GM13976 (cell line): Measurements from ENCODE around the gene PAFAH2.

Source experiments
- DNase-seq: peaks from one replicate; pipeline ENCODE4 v3.0.0; 2012; ENCODE audit warnings: low spot score
- in situ Hi-C: fragments of 300-500 bp; cut with MboI; formaldehyde crosslinking; loops from one replicate; pipeline ENCODE4 v1.12.0; 2022; ENCODE audit warnings: low sequenced_read_pairs, mixed read lengths, inconsistent platforms; ENCODE audit not compliant: unreplicated experiment
- TF ChIP-seq, protein P1 (sequence below): IDR thresholded peaks from 2 replicates; pipeline ENCODE4 v1.5.1; 2012; ENCODE audit warnings: borderline replicate concordance, mild to moderate bottlenecking; ENCODE audit not compliant: insufficient read depth; ENCODE audit errors: extremely low read depth, missing control alignments, control extremely low read depth

The PAFAH2 gene

DNA sequence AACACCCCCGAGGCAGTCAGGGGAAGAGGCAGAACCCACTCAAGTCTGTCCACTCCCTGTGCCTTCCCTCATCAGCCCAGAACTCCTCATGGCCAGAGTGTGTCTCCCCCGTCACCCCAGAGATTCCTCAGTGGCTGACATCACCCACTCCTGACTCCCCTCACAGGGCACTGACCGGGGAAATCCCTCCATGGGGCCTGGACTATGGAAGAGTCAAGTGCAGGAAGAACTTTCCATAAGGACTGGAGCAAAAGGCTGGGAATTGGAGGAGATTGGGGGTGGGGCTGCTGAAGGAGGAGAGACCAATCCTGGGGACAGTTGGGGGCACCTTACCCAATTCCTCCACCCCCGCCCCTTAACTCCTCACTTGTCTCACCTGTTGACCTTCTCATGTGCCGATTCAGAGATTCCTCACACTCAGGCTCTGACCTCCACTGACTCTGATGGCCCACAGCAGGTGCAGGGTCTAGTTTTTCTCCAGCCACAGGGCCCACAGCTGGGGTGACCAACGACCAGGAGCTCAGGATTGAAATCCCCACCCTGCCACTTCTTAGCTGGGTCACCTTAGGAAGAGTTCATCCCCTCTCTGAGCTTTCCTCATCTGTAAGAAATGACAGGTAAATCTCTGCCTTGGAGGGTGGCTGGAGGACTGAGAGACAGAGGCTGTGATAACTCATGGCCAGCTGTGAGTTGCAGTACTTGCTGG is 23.2 kb upstream of the PAFAH2 start:
- TF ChIP-seq, protein P1, sequence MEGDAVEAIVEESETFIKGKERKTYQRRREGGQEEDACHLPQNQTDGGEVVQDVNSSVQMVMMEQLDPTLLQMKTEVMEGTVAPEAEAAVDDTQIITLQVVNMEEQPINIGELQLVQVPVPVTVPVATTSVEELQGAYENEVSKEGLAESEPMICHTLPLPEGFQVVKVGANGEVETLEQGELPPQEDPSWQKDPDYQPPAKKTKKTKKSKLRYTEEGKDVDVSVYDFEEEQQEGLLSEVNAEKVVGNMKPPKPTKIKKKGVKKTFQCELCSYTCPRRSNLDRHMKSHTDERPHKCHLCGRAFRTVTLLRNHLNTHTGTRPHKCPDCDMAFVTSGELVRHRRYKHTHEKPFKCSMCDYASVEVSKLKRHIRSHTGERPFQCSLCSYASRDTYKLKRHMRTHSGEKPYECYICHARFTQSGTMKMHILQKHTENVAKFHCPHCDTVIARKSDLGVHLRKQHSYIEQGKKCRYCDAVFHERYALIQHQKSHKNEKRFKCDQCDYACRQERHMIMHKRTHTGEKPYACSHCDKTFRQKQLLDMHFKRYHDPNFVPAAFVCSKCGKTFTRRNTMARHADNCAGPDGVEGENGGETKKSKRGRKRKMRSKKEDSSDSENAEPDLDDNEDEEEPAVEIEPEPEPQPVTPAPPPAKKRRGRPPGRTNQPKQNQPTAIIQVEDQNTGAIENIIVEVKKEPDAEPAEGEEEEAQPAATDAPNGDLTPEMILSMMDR, result no peak
- in situ Hi-C loops, result no loop called here
- DNase-seq, result no peak

GRCh38 chr1:26020330-26020768 is 22.5 kb upstream of the PAFAH2 start:
- in situ Hi-C loops, result no loop called here
- TF ChIP-seq, protein P1, result no peak
- DNase-seq, result no peak

GRCh38 chr1:26019641-26020315 is 21.9 kb upstream of the PAFAH2 start:
- in situ Hi-C loops, result no loop called here
- DNase-seq, result no peak
- TF ChIP-seq, protein P1, result no peak

GRCh38 chr1:26017606-26018005 is 19.7 kb upstream of the PAFAH2 start:
- TF ChIP-seq, protein P1, result no peak
- in situ Hi-C loops, result no loop called here
- DNase-seq, result no peak

DNA sequence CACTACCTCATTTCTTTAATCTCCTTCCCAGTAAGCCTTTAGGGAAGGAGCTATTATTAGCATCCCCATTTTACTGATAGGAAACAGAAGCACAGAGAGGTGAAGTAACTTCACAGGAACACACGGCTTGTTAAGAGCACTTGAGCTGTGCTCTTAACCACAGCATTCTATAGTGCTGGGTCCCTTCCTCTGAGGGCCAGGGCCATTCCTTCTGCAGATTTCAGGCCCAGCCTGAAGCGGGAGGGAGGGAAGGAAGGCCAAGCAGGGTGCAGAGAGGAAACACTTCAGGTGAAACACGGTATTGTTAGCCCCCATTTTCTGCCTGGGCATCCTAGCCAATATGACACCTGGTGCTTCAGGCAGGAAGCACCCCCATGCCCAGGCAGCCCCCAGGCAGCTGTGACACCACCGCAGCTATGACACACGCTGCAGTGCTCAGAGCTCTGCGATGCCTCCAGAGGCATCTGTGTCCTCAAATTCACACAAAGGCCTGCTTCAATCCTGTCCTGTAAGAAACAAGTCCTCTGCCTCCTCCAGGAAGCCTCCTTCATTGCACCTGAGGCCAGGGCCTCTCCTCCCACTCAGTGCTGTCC is 19.2 kb upstream of the PAFAH2 start:
- DNase-seq, result no peak
- in situ Hi-C loops, result no loop called here
- TF ChIP-seq, protein P1, result no peak

- DNase-seq, result peak; percentile 70
- in situ Hi-C loops, result no loop called here
These were observed 18.5 kb upstream of the PAFAH2 start for GRCh38 chr1:26016258-26016952.

More at GRCh38 chr1:26016258-26016952, 18.5 kb upstream of the PAFAH2 start:
- TF ChIP-seq, protein P1, result no peak
